Measurements from ENCODE around the gene KCNE2. TPM values are rescaled to one million over a fixed set of nuclear protein-coding genes. Genes with fewer than 3 reads are reported as not detected.

KCNE2 gene
- total RNA-seq, 4 donors from 2014 or later = not detected

GRCh38 chr21:34336245-34336644 lies 27.6 kb upstream of the KCNE2 start:
- intact Hi-C loops (cut with DNase I; ENCODE audit: low total_unique reads) (loop anchor here (10.0 kb wide), 1 partner anchor 421 kb away; the partner anchor contains the start of gene ATP5PO), in situ Hi-C loops (cut with MboI; ENCODE audit: low sequenced_read_pairs in 4 of 4) (no loop called here)
- ATAC-seq (no peak), DNase-seq (no peak)
- H3K27me3 ChIP-seq = no peaks in the 10 kb centered on the region
- H3K9me3 ChIP-seq = no peaks in the 10 kb centered on the region
- H3K27ac ChIP-seq = no peak overlapping the region
- H3K4me1 ChIP-seq = peaks cover 0 to 10% of the 10 kb centered on the region in 2 donors
- no peaks in the 10 kb centered on the region for H3K36me3 ChIP-seq
- TF ChIP-seq POLR2A (IDR thresholded peaks at IDR 0.05) = no peak
- TF ChIP-seq, protein P1, sequence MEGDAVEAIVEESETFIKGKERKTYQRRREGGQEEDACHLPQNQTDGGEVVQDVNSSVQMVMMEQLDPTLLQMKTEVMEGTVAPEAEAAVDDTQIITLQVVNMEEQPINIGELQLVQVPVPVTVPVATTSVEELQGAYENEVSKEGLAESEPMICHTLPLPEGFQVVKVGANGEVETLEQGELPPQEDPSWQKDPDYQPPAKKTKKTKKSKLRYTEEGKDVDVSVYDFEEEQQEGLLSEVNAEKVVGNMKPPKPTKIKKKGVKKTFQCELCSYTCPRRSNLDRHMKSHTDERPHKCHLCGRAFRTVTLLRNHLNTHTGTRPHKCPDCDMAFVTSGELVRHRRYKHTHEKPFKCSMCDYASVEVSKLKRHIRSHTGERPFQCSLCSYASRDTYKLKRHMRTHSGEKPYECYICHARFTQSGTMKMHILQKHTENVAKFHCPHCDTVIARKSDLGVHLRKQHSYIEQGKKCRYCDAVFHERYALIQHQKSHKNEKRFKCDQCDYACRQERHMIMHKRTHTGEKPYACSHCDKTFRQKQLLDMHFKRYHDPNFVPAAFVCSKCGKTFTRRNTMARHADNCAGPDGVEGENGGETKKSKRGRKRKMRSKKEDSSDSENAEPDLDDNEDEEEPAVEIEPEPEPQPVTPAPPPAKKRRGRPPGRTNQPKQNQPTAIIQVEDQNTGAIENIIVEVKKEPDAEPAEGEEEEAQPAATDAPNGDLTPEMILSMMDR (IDR thresholded peaks at IDR 0.05 in 4 of 5, conservative IDR thresholded peaks at IDR 0.05 in 1 of 5) = no peak
- no peak overlapping the region for H3K4me3 ChIP-seq

GRCh38 chr21:34336756-34337391 lies 26.9 kb upstream of the KCNE2 start:
- Histone ChIP-seq H3K9me3 (no peaks in the 10 kb centered on the region), H3K4me1 (peaks cover 0 to 10% of the 10 kb centered on the region in 2 donors), H3K4me3 (no peak overlapping the region), H3K27me3 (no peaks in the 10 kb centered on the region), H3K36me3 (no peaks in the 10 kb centered on the region), H3K27ac (no peak overlapping the region)
- DNase-seq (no peak), ATAC-seq (no peak)
- in situ Hi-C loops (cut with MboI; ENCODE audit: low sequenced_read_pairs in 4 of 4) = no loop called here
- no peak for TF ChIP-seq POLR2A (IDR thresholded peaks at IDR 0.05)
- TF ChIP-seq, protein P1 (IDR thresholded peaks at IDR 0.05 in 4 of 5, conservative IDR thresholded peaks at IDR 0.05 in 1 of 5) = no peak
- intact Hi-C loops (cut with DNase I; ENCODE audit: low total_unique reads) = loop anchor here (10.0 kb wide), 1 partner anchor 422 kb away; the partner anchor contains the start of gene ATP5PO

- H3K4me3 ChIP-seq = no peak overlapping the region
- in situ Hi-C loops (cut with MboI; ENCODE audit: low sequenced_read_pairs in 4 of 4) (no loop called here), intact Hi-C loops (cut with DNase I; ENCODE audit: low total_unique reads) (loop anchor here (10.0 kb wide), 1 partner anchor 423 kb away; the partner anchor contains the start of gene ATP5PO)
- no peak for TF ChIP-seq POLR2A (IDR thresholded peaks at IDR 0.05)
- TF ChIP-seq, protein P1 (IDR thresholded peaks at IDR 0.05 in 4 of 5, conservative IDR thresholded peaks at IDR 0.05 in 1 of 5) = no peak
- DNase-seq (no peak), ATAC-seq (peak; percentile 87 to 89)
- peak overlapping the region in 1 of 4 donors; percentile 6 for H3K27ac ChIP-seq
- H3K4me1 ChIP-seq = peaks cover 0 to 10% of the 10 kb centered on the region in 2 donors
- H3K36me3 ChIP-seq = no peaks in the 10 kb centered on the region
- H3K27me3 ChIP-seq = no peaks in the 10 kb centered on the region
- no peaks in the 10 kb centered on the region for H3K9me3 ChIP-seq
Measured at GRCh38 chr21:34337741-34338140, 26.1 kb upstream of the KCNE2 start.

- in situ Hi-C loops (cut with MboI; ENCODE audit: low sequenced_read_pairs in 4 of 4) = no loop called here
- intact Hi-C loops (cut with DNase I; ENCODE audit: low total_unique reads) = loop anchor here (10.0 kb wide), 1 partner anchor 423 kb away; the partner anchor contains the start of gene ATP5PO
- Histone ChIP-seq H3K27me3 (no peaks in the 10 kb centered on the region), H3K4me1 (peaks cover 0 to 10% of the 10 kb centered on the region in 2 donors), H3K36me3 (no peaks in the 10 kb centered on the region), H3K27ac (no peak overlapping the region), H3K9me3 (no peaks in the 10 kb centered on the region), H3K4me3 (no peak overlapping the region)
- DNase-seq (no peak), ATAC-seq (no peak)
- no peak for TF ChIP-seq POLR2A (IDR thresholded peaks at IDR 0.05)
- TF ChIP-seq, protein P1 (IDR thresholded peaks at IDR 0.05 in 4 of 5, conservative IDR thresholded peaks at IDR 0.05 in 1 of 5) = no peak
Measured at GRCh38 chr21:34338226-34338625, 25.6 kb upstream of the KCNE2 start.
